Measurements from ENCODE around the gene LRCH3.

Gene LRCH3

DNA sequence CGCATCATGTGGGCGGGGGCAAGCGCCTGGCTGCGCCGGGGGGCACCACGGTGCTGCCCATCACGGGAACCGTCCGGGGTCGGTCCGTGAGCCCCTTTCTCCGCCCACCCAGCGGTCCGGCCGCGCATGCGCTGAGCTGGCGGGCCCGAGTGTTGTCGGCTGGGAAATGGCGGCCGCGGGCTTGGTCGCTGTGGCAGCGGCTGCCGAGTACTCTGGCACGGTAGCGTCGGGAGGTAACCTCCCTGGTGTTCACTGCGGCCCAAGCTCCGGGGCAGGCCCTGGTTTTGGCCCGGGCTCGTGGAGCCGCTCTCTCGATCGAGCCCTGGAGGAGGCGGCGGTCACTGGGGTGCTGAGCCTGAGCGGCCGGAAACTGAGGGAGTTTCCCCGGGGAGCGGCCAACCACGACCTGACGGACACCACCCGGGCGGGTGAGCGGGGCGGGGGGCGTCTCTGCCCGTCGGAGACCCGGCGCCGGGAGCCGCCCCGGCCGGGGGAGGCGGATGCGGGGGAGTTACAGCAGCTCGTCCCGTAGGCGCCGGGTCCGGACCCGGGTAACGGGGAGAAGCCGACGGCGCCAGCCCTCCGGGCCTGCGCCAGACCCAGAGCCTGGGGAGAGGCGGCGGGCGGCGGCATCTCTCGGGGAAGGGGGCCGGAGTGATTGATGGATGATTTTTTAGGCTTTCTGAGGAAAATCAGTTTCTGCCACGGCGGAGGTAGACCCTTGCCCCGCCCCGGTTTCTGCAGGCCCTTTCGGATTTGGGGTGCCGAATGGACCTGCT is at the start of gene LRCH3:
Gene LRCH3, plus strand, starts transcription at position 142 of the 779 bp plus-strand sequence. Its CDS starts 25 bp downstream, at position 167.
- DNase-seq, result peak; percentile 96

DNA sequence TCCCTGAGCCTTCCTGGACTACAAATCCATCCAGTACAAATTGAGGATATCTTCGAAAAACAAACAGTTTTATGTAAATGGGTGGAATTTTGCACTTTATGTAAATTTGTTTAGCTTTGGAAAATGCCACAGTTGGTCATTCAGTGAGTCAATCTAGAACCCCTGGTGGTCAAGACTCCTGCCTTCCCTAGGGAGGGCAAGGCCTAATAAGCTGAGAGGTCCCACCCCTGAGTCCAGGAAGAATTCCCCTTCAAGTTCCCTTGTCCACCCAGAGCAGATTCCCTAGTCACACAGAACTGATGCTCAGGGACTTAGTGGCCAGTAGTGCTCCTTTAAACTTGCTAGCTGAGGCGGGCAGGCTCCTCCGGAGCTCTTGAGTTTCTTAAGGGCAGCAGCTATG is 48.3 kb upstream of the LRCH3 start:
- DNase-seq, result no peak

DNA sequence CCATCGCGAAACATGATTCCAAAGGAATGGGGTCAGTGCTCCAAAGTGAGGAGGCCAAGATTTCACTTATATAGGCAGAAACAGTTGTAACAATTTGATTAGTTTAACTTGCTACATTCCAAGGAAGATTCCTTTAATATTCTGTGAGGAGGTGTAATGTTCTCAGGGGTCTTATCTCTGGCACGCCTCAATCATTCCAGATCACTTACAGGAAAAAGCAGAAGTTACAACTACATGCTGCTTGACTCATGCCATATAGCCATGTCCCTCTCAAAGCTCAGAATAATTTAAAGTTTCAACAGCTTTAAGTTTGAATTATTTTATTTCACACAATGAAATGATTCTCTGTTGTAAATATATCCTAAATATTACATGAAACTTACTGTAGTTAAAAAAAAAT is 44.8 kb upstream of the LRCH3 start:
- DNase-seq, result no peak

DNA sequence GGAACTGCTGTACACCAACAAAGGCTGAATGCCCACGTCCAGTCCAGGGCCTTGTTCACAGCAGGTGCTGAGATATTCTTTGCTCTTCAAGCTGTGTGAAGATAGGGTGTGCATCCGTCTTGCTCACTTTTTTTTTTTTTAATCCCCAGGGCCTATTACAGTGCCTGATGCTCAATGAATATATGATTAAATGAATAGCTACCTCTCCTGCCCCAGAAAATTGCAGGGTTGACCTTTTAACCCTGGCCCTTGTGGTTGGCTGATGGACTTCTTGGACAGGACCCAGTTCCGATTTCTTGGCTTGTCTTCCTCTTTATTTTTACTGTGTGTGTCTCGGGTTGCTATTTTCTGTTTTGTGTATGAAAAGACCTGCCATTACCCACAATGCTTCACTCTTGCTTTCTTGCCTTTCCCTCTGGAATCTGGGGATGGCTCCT is 44.2 kb upstream of the LRCH3 start:
- DNase-seq, result no peak

DNA sequence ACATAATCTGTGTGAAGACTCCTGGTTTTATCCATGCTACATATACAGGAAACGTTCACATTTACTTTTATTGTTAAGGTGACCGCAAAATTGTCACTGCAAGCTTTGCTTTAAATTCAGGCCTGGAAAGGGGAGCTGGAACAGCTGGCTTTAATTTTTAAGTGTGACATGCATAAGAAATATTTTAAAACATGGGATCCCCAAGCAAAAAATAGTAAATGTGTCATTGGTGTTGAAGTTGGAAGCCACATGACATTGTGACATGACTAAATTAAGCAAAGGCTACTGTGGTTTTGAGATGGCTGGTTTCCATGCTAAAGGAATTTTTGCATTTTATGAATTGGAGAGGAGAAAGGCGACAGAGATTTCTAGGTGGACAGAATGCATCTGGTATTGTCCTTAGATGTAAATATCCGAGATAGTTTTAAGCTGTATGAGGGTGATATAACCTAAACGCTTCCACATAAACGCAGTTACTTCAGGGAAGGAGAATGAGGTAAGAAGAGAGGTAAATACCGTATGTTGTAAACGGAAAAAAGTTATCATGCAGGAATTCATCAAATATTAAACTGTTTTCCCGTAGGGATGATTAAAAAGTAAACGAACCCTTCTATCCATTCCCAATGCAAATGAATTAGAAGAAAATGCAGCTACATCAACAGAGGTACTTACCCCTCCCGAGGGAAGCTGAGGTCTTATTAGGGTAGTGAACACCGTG is 42.3 kb upstream of the LRCH3 start:
- no peak for DNase-seq

DNA sequence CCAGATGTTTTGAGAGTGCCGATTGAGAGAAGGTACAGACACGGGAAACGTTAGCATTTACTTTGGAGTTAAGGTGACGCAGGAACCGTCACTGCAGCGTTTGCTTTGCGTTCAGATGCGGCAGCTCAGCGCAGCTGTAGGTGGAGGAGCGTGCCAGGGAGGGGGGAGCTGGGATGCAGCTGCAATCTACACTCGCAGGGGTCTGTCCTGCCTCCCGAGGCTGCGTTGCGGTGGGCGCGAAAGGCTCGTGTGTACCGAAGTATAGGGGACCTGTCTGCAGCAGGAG is 41.8 kb upstream of the LRCH3 start:
- DNase-seq, result no peak

DNA sequence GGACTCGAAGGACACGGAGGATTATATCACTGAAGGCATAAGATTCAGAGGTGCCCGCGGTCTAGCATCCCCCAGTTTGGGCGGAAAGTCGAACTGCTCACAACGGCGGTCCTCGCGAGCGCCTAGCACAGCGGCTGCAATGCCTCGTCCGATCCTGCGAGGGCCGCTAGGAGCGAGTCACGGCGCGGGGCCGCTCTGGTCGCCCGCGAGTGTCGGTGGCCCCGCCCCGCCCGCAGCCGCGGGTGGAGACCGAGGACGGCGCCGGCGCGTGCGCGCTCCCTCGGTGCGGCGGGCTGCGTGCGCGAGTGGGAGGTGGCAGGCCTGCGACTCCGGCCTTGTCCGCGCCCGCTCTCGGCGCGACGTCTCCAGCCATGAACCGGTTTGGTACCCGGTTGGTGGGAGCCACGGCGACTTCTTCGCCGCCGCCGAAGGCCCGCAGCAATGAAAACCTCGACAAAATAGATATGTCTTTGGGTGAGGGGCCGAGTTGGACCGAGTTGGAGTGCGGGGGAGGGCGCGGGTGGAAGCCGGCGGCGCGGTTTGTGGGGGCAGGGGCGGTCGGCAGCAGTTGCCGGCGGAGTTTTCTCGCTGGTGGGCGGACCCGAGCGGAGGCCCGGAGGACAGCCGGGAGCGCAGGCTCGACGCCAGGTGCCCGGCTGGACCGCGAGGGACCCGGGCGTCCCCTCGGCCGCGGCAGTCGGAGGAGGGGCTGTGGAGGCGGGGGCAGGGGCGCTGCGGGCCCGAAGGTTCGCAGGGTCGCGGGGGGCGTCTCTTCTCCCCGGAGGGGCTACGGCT is 41.3 kb upstream of the LRCH3 start, which contains the start of gene FYTTD1:
Gene FYTTD1, plus strand, starts transcription at position 283 of the 795 bp plus-strand sequence. Its CDS starts 89 bp downstream, at position 372.
- DNase-seq, result peak; percentile 94

DNA sequence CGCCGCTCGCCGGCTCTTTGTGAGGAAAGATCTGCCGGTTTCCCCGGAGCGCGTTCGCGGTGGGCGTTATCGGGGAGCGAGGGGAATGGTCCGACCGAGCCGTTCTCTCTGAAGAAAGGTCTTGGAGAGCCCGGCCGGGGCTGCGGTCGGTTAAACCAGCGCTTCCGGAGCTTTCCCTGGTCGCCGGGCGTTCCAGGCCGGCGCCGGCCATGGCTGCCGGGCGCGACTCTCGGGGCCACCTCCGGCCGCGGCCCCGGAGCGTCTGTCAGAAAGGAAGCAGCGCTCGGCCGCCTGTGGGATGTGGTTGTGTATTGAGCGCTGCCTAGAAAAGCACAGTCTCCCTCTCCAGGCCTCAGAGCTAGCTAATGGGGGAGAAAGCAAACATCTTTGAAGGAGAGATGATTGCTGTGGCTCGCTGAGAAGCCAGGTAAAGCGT is 40.6 kb upstream of the LRCH3 start:
- peak; percentile 81 for DNase-seq

DNA sequence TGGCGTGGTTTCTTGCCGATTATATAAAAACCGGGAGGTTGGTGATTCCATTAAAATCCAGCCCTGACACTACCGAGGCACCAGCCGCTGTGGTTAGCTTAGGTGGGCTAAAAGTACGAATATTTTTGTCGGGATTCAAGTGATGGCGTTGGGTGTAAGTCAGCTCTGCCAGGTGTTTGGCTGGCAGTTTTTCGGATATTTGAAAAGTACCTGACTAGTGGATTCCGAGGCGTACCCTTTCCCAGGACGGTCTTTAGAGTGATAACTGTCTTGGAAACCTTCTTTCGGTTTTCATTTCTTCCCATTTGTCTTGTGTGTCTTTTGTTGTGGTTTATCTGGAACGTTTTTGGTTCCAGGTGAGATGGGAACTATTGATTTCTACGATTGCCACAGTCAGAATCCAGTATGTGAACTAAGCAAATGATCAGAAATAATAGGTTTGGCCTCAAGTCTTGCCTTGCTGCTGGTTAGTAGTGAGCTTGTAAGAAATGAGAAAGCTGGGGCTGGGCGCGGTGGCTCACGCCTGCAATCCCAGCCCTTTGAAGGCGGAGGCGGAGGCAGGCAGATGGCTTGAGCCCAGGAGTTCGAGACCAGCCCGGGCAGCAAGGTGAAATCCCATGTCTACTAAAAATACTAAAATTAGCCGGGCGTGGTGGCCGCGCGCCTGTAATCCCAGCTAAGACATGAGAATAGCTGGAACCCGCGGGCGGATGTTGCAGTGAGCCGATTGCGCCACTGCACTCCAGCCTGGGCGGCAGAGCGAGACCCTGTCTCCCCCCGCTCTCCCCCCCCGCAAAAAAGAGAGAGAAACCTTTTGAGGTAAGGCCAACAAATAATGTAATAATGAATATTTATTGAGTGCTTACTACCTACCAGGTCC is 40.0 kb upstream of the LRCH3 start:
- DNase-seq, result peak; percentile 67

DNA sequence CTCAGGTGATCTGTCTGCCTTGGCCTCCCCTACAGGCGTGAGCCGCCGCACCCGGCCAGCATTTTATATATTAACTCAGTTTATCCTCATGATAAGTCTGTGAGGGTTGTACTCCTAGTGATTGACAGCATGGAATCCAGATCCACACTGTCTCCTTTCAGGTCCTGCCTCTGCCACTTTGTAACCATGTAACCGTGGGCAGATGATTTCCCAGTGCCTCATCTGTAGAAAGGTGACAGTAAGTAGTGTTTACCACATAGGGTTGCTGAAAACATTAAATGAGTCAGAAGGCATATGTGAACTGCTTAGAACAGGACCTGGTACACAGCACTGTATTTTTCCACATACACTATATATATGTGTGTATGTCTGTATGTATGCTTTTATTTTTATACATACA is 38.9 kb upstream of the LRCH3 start:
- DNase-seq, result no peak

DNA sequence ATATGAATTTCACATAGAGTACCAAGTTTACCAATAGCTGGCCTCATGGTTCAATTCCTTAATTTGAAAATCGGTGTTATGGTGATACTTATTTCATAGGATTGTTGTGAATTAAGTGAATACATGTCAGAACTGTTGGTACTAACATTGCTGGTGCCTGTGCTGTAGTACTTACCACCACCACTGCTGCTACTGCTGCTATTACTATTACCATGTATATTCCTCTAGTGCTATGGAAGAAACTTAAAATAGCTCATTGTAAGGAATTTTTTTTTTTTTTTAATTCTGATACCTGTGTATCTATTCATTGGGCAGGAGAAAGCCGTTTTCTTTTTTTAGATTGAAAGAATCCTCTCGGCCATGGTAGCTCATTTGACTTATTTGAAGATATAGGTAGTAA is 37.8 kb upstream of the LRCH3 start:
- no peak for DNase-seq

DNA sequence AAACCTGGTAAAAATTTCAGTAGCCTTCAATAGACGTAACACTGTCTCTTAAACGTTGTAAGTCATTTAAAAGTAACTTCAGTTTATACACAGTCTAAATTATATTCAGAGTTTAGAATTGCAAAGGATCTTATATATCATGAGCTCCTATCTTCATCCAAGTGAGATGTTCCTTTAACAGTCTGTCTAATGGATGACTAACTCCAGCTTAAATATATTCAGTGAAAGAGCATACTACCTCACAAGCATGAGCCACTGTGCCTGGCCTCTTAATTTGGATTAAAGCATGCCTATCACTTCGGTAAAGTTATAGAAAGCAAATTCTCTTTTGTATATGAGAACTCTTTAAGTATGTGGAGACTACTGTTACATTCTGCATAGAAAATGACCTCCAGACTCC is 34.4 kb upstream of the LRCH3 start:
- no peak for DNase-seq

DNA sequence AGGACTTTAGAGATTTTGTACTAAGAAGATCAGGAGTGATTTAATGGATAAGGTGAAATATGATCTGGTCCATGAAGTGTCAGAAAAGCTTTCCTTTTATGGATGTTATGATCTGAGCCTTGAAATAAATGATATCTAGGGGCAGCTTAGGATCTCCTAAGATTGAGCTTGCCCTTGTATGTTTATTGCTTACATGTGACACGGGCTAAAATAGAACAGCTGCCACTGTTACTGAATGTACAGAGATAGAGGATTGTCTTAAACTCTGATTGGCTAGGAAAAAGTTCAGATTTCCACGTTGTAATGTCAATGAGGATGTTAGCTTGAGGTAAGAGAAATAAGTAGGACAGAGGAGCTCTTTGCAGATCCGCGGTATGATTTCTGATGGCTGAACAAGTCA is 32.5 kb upstream of the LRCH3 start:
- DNase-seq, result no peak

DNA sequence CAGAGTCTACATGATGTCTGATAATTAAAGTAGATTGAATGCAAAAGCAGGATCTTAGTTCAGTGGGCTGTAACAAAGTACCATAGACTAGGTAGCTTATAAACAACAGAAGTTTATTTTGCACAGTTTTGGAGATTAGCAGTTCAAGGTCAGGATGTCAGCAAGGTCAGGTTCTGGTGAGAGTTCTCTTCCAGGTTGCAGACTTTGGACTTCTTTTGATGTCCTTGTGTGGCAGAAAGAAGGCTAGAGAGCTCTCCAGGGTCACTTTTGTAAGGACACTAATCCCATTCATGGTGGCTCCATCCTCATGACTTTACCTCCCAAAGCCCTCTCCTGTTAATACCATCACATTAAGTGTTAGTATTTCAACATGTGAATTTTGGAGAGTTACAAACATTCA is 29.3 kb upstream of the LRCH3 start:
- no peak for DNase-seq

DNA sequence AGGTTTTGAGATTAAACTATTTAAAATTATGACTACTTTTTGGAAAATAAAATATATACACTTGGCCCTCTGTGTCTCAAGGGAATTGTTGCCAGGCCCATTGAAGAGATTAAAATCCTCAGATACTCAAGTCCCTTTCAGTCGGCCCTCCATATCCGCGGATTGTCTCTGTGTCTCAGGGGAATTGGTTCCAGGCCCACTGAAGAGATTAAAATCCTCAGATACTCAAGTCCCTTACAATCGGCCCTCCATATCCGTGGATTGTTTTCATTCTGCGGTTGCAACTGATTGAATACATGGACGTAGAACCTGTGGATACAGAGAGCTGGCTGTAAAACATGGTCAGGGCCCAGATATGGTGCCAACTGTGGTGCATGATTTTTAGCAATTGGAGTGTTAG is 15.7 kb upstream of the LRCH3 start:
- no peak for DNase-seq

DNA sequence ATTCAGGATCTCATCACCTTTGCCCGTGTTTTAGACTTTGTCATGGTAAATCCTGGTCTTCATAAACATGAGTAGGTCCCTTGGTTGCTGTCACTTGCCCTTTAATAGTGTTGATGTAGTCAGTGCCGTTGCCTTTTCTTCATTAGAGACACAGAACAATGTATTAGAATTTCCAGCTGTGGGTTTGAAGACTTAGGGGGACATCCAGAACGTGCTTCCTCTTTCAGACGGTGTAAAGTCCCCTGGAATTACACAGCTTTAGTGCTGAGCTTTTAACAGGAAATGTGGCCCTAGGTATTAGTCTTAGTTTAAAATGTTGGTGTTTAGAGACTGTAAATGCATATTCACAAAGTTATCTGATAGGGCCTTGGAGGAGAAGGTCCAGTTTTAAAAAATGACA is 8.8 kb upstream of the LRCH3 start:
- DNase-seq, result no peak

DNA sequence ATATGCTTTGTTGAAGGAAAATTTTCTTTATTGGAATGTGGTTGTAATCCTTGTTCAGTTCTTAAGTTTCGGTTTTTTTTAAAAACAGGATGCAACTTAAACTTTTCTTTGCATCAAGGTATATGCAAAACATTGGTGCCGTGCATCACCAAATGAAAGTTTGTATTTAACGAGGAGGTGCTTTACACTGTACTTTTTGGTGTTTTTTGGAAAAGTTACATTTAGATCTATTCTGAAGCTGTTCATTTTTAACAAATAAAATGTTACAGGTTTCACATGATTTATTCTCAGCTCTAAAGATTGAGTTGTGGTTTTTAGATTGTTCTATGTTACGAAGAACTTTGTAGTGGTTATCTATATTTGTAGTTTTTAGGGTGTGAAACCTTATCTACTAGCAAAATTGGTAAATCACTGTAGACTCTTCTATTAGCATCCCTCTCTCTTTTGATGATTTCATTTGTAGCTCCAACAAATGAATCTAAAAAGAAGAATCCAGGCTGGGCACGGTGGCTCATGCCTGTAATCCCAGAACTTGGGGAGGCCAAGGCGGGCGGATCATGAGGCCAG is 7.0 kb upstream of the LRCH3 start:
- DNase-seq, result no peak

DNA sequence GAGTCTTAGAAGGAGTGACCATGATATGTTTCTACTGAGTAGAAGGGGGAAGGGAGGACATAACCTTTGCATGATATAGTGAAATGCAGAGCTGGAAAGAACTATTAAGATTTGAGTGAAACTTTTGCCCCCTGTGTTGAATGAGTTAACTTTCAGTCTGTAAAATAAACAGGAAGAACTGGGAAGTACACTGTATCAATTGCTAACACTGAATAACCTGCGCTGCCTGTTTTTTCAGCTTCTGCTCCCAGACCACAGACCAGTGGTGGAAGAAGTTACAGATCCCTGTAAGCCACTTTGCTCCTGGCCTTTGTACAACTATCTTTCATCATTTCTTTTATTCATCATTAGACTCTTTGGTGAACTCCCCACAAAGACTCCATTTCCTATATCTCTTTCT is 3.6 kb upstream of the LRCH3 start:
- no peak for DNase-seq

DNA sequence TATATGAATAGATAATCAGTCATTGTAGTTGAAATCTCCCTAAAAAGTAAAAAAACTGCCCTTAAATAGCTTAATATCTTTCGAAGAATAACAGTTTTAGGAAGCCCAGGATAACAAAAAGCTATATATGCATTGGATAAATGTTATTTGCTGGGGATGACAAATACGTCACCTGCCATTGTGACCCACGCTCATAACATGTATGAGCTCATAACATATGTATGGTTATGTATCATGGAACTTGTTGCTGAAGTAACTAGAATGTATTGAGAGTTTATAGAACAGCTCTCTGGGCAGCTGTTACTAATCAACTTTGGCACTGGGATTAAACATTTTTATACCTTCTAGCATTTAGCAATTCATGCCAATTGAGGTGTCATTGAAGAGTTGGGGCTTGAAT is 1.7 kb upstream of the LRCH3 start:
- no peak for DNase-seq

DNA sequence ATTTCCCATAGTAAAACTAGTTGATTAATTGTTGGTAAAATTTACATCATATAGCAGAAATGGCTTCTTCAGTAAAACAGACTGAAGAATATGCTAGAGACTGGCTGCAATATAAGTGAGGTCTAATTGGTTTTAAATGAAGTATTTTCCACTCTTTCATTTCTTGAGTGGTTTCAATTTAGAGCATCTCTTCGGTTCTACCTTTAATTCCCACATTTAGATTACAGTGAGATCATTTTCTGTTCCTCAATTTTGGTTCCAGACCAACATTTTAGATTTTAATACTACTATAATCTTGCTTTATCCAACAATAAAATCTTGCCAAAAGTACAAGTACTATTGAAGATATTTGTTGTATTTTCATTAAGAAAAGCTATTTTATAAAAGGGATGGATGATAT is 1.0 kb upstream of the LRCH3 start:
- DNase-seq, result no peak

DNA sequence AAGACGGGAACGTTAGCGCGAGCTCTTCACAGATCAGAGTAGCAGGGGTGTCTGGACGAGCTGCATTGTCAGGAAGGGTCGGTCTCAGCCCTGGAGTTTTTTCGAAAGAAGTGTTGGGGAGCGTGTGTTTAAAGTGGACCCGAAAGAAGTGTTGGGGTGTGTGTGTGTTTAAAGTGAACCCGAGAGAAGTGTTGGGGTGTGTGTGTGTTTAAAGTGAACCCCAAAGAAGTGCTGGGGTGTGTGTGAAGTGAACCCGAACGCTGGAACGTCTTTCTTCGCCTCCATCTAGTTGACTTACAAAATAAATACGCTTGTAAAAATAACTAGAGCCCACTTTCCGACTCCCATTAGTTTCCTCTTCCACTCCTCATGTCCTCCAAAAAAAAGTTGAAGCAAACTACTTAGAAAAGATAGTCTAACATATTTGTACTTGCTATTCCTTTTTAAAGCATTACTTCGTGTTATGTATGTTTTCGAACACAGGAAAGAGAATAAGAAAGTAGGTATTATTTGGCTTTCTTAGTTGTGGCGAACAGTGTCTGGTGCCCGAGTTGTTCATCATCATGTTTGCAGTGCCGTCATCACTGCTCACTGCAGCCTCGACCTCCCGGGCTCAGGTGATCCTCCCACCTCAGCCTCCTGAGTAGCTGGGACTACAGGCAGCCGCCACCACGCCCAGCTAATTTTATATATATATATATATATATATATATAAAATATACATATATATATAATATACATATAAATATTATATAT is 1.0 kb downstream of the LRCH3 start:
- no peak for DNase-seq

DNA sequence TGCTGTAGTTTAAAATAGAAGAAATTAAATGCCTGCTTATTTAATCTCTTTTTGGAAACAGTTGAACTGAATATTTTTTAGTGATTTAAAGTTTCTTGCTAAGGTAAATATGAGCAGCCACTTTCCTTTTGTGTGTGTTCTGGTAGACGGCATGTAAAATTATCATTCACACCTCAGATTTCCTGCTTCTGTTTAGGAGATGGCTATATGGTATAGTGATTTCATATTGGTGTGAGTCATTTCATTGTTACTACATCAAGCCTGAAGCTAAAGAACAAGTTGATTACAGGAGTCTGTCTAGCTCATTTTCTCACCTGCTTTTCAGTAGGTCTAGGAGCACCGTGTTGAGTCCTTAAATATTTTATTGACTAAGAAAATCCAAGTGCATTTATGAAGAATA is 2.2 kb downstream of the LRCH3 start:
- no peak for DNase-seq

Data from activated CD8-positive, alpha-beta memory T cell treated with anti-CD3 and anti-CD28 coated beads for 24 hours (primary cell).